ENCODE results near the gene PSMA3. TPM values are rescaled to one million over a fixed set of nuclear protein-coding genes. Genes with fewer than 3 reads are reported as not detected.

PSMA3 gene
- total and polyA plus RNA-seq, 2 of the 8 experiments (the other 6 are each of a cell fraction or from before 2014, with no cell fraction given), result 285 to 507 TPM

Small RNA genes within 50 kb of the gene (small RNA-seq; reads per million reads assigned to genes)
- gene RNU6-341P (ENCODE audit: insufficient read depth), result not detected

Other genes with a start within 250 kb of the PSMA3 start
- 24.8 and 25.4 TPM in 2 replicates for gene ARMH4, start 92.6 kb upstream of the PSMA3 start, total RNA-seq (2021; fragmentation: NEBNext Ultra II Directional; extraction: Animal tissue kit (Norgen Biotek cat#: 25700))
- gene ARMH4, start 92.6 kb upstream of the PSMA3 start, polyA plus RNA-seq (2011; rRNA removed), result 6.4 and 7.1 TPM in 2 replicates
- gene ACTR10, start 44.7 kb upstream of the PSMA3 start, total RNA-seq (2021; fragmentation: NEBNext Ultra II Directional; extraction: Animal tissue kit (Norgen Biotek cat#: 25700)), result 33.9 and 34.6 TPM in 2 replicates
- 6.9 and 15.4 TPM in 2 replicates for gene ACTR10, start 44.7 kb upstream of the PSMA3 start, polyA plus RNA-seq (2011; rRNA removed)
- 12.6 and 14.6 TPM in 2 replicates for gene ARID4A, start 53.7 kb downstream of the PSMA3 start, total RNA-seq (2021; fragmentation: NEBNext Ultra II Directional; extraction: Animal tissue kit (Norgen Biotek cat#: 25700))
- gene ARID4A, start 53.7 kb downstream of the PSMA3 start, polyA plus RNA-seq (2011; rRNA removed), result 1.9 and 2.1 TPM in 2 replicates
- not detected in 2 replicates for gene TOMM20L, start 151.1 kb downstream of the PSMA3 start, total RNA-seq (2021; fragmentation: NEBNext Ultra II Directional; extraction: Animal tissue kit (Norgen Biotek cat#: 25700))
- gene TOMM20L, start 151.1 kb downstream of the PSMA3 start, polyA plus RNA-seq (2011; rRNA removed), result not detected in 2 replicates
- 52.2 and 58.2 TPM in 2 replicates for gene TIMM9, start 182.7 kb downstream of the PSMA3 start, total RNA-seq (2021; fragmentation: NEBNext Ultra II Directional; extraction: Animal tissue kit (Norgen Biotek cat#: 25700))
- gene TIMM9, start 182.7 kb downstream of the PSMA3 start, polyA plus RNA-seq (2011; rRNA removed), result 12.3 and 24.0 TPM in 2 replicates
- gene KIAA0586, start 182.9 kb downstream of the PSMA3 start, total RNA-seq (2021; fragmentation: NEBNext Ultra II Directional; extraction: Animal tissue kit (Norgen Biotek cat#: 25700)), result 21.6 and 24.8 TPM in 2 replicates
- 3.6 and 7.2 TPM in 2 replicates for gene KIAA0586, start 182.9 kb downstream of the PSMA3 start, polyA plus RNA-seq (2011; rRNA removed)